Measurements from ENCODE around the gene CYP27C1. TPM values are rescaled to one million over a fixed set of nuclear protein-coding genes. Genes with fewer than 3 reads are reported as not detected.

CYP27C1 gene
- polyA plus RNA-seq, 2 of the 4 experiments (the other 2 are of a cell fraction) = 2.2 to 4.6 TPM

- no peak overlapping the region for H3K4me2 ChIP-seq
- no peak overlapping the region for H3K27ac ChIP-seq
- no peak overlapping the region for H3K4me3 ChIP-seq
- WGBS (ENCODE audit: missing lambda C conversion rate) = 87% methylated on average over 18 of the region's 18 CpGs
- H3K9me3 ChIP-seq = 0 out of 3 replicates have a peak, but pooled peaks cover 5% of the 10 kb centered on the region
- FAIRE-seq (no peak), ATAC-seq (no peak), DNase-seq (ENCODE audit: low read depth in 1 of 2, low spot score in 1 of 2) (no peak)
- TF ChIP-seq EHMT2 (IDR thresholded peaks at IDR 0.05; ENCODE audit: low read depth) (no peak), KDM1A (IDR thresholded peaks at IDR 0.05; ENCODE audit: low read depth) (no peak), EHF (CRISPR knock-in tag; IDR thresholded peaks at IDR 0.05) (no peak), SMC3 (IDR thresholded peaks at IDR 0.05) (no peak), PHF8 (IDR thresholded peaks at IDR 0.05; ENCODE audit: borderline replicate concordance, low read depth) (no peak)
- ChIA-PET CTCF (interaction anchor here (0.6 kb wide), 1 partner anchor 15 kb away, joined by 3 read pairs; no protein-coding TSS in a partner anchor), POLR2A (no interaction called here)
- H3K4me1 ChIP-seq = no peaks in the 10 kb centered on the region
Measured at GRCh38 chr2:127195140-127196074, 24.7 kb downstream of the CYP27C1 start.

GRCh38 chr2:127194447-127194846, 25.7 kb downstream of the CYP27C1 start:
- Histone ChIP-seq H3K27ac (no peak overlapping the region), H3K4me3 (no peak overlapping the region), H3K4me2 (no peak overlapping the region), H3K9me3 (0 out of 3 replicates have a peak, but pooled peaks cover 5% of the 10 kb centered on the region), H3K4me1 (no peaks in the 10 kb centered on the region)
- ATAC-seq = no peak
- DNase-seq (ENCODE audit: low read depth in 1 of 2, low spot score in 1 of 2) = no peak
- POLR2A ChIA-PET = no interaction called here
- 86% methylated on average over 6 of the region's 6 CpGs for WGBS (ENCODE audit: missing lambda C conversion rate)
- CTCF ChIA-PET = interaction anchor here (0.6 to 1.1 kb wide), 2 partner anchors 16 to 127 kb away, joined by 3 to 4 read pairs; no protein-coding TSS in a partner anchor
- TF ChIP-seq MAFK (IDR thresholded peaks at IDR 0.05; ENCODE audit: partially characterized antibody) (no peak), FOSB (CRISPR knock-in tag; IDR thresholded peaks at IDR 0.05) (no peak), RFX5 (IDR thresholded peaks at IDR 0.05) (no peak), USF2 (IDR thresholded peaks at IDR 0.05) (no peak)
- FAIRE-seq = no peak

GRCh38 chr2:127193967-127194280, 26.2 kb downstream of the CYP27C1 start:
- Histone ChIP-seq H3K4me3 (no peak overlapping the region), H3K9me3 (0 out of 3 replicates have a peak, but pooled peaks cover 5% of the 10 kb centered on the region), H3K4me2 (no peak overlapping the region), H3K27ac (no peak overlapping the region), H3K4me1 (no peaks in the 10 kb centered on the region)
- WGBS (ENCODE audit: missing lambda C conversion rate) = 84% methylated on average over 5 of the region's 5 CpGs
- ChIA-PET POLR2A (no interaction called here), CTCF (interaction anchor here (1.1 kb wide), 1 partner anchor 126 kb away, joined by 4 read pairs; no protein-coding TSS in a partner anchor)
- no peak for DNase-seq (ENCODE audit: low read depth in 1 of 2, low spot score in 1 of 2)
- no peak for FAIRE-seq
- no peak for TF ChIP-seq HDAC2 (IDR thresholded peaks at IDR 0.05)
- TF ChIP-seq ELK1 (IDR thresholded peaks at IDR 0.05; ENCODE audit: low read depth, low read length) = no peak
- TF ChIP-seq ZFP36 (IDR thresholded peaks at IDR 0.05; ENCODE audit: borderline replicate concordance, partially characterized antibody) = no peak
- TF ChIP-seq CHD2 (IDR thresholded peaks at IDR 0.05; ENCODE audit: low read length, partially characterized antibody) = no peak
- no peak for ATAC-seq

- 89% methylated on average over 24 of the region's 26 CpGs for WGBS (ENCODE audit: missing lambda C conversion rate)
- DNase-seq (ENCODE audit: low read depth in 1 of 2, low spot score in 1 of 2) (no peak), FAIRE-seq (no peak), ATAC-seq (no peak)
- ChIA-PET POLR2A (no interaction called here), CTCF (interaction anchor here (0.9 to 1.1 kb wide), 2 partner anchors 126 to 141 kb away, joined by 3 to 4 read pairs; no protein-coding TSS in a partner anchor)
- 0 out of 3 replicates have a peak, but pooled peaks cover 5% of the 10 kb centered on the region for H3K9me3 ChIP-seq
- no peak overlapping the region for H3K4me3 ChIP-seq
- H3K4me2 ChIP-seq = no peak overlapping the region
- H3K4me1 ChIP-seq = no peaks in the 10 kb centered on the region
- no peak overlapping the region for H3K27ac ChIP-seq
- no peak for TF ChIP-seq CTCF (IDR thresholded peaks at IDR 0.05)
- no peak for TF ChIP-seq HOXB5 (CRISPR knock-in tag; IDR thresholded peaks at IDR 0.05)
- TF ChIP-seq FOXS1 (CRISPR knock-in tag; IDR thresholded peaks at IDR 0.05) = no peak
- TF ChIP-seq MAFK (IDR thresholded peaks at IDR 0.05; ENCODE audit: partially characterized antibody) = no peak
- no peak for TF ChIP-seq ZNF302 (CRISPR knock-in tag; IDR thresholded peaks at IDR 0.05)
- no peak for TF ChIP-seq MAZ (IDR thresholded peaks at IDR 0.05; ENCODE audit: borderline replicate concordance, low read depth, low read length)
- no peak for TF ChIP-seq ZSCAN20 (CRISPR knock-in tag; IDR thresholded peaks at IDR 0.05)
- TF ChIP-seq NR3C1 (IDR thresholded peaks at IDR 0.05) = no peak
- TF ChIP-seq NFE2L2 (conservative IDR thresholded peaks at IDR 0.05; ENCODE audit: low read length) = no peak
- TF ChIP-seq KDM1A (IDR thresholded peaks at IDR 0.05; ENCODE audit: low read depth) = no peak
- TF ChIP-seq EHMT2 (IDR thresholded peaks at IDR 0.05; ENCODE audit: low read depth) = no peak
- TF ChIP-seq PHF8 (IDR thresholded peaks at IDR 0.05; ENCODE audit: borderline replicate concordance, low read depth) = no peak
- TF ChIP-seq CEBPB (IDR thresholded peaks at IDR 0.05) = no peak
- no peak for TF ChIP-seq GATA3 (IDR thresholded peaks at IDR 0.05; ENCODE audit: borderline replicate concordance)
- no peak for TF ChIP-seq HDAC2 (IDR thresholded peaks at IDR 0.05)
Measured at GRCh38 chr2:127193164-127193966, 26.7 kb downstream of the CYP27C1 start.
